ENCODE data around the gene KCTD3. TPM values are rescaled to one million over a fixed set of nuclear protein-coding genes. Genes with fewer than 3 reads are reported as not detected.

KCTD3 gene
- total and polyA plus RNA-seq, 2 donors (not counting 3 experiments of a cell fraction or from before 2014, with no cell fraction given), result 19.1 to 28.3 TPM

DNA sequence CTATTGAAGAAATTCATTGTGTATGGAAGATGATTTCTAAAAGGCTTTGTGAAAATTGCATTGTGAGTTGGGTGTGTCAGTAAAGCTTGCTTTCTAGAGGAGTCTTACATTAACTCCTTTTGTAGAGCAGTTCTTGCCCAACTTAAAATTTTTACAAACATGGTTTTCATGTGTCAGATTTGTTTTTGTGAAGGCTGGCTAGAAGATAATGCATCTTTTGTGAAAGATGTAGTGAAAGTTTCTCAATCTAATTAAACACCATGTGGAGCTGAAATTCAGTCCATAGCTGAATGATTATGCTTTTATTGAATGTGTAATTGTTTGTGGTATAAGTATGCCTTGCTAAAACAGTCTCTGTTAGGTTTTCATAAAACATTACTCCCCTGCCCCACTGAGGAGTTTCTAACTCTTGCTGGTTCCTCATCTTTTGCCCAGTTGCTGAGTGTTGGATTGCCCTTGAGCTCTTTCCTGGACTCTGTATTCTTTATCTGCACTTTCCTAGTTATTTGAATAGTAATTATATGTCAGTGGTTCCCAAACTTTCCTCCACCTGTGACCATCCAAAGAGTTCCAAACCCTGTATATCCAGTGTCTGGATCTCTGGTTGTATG, 38.0 kb downstream of the KCTD3 start:
- CTCF ChIA-PET, result interaction anchor here (0.6 to 1.8 kb wide), 8 partner anchors 9 to 796 kb away, joined by 3 to 5 read pairs (median 3); no protein-coding TSS in a partner anchor
- no TSS peak for BruUV-seq (replicated peaks)

DNA sequence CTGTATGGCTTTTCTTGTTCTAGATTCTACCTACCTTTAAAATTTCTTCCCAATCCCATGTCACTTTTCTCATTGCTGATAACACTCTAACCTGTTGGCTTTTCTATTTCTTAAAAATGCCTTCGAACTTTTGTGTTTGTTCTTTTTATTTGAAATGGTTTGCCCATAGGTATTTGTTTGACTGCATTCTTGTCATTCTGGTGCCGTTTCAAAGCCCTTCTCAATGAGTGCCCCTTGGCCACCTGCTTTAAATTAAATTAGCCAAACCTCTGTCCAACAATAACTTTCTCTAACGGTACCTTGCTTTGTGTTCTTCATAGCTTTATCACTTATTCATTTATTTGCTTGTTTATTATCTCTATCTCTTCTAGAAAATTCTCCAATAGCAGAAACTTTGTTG, 38.9 kb downstream of the KCTD3 start:
- DNase-seq (ENCODE audit: low read depth, low spot score) (no peak), FAIRE-seq (no peak)
- no peak overlapping the region for H3K4me2 ChIP-seq (ENCODE audit: insufficient read depth, low read length)
- TF ChIP-seq FOS (IDR thresholded peaks at IDR 0.05; ENCODE audit: borderline replicate concordance, insufficient read depth, low read length) (no peak), POLR2AphosphoS5 (IDR thresholded peaks at IDR 0.05; ENCODE audit: insufficient read depth, low read depth, low read length) (no peak), GATA2 (IDR thresholded peaks at IDR 0.05; ENCODE audit: insufficient read depth, insufficient read length, low read depth, low read length) (no peak), POLR2A (IDR thresholded peaks at IDR 0.05; ENCODE audit: low read depth, low read length) (no peak), MYC (IDR thresholded peaks at IDR 0.05; ENCODE audit: low read depth, low read length) (no peak), EZH2 (IDR thresholded peaks at IDR 0.05; ENCODE audit: borderline replicate concordance, low read depth, low read length, severe bottlenecking) (no peak), JUN (IDR thresholded peaks at IDR 0.05; ENCODE audit: borderline replicate concordance, insufficient read depth, insufficient read length, low read depth) (no peak)
- TF ChIP-seq, protein P1, sequence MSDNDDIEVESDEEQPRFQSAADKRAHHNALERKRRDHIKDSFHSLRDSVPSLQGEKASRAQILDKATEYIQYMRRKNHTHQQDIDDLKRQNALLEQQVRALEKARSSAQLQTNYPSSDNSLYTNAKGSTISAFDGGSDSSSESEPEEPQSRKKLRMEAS (IDR thresholded peaks at IDR 0.05; ENCODE audit: insufficient read depth, insufficient read length), result no peak
- TF ChIP-seq, protein P2, sequence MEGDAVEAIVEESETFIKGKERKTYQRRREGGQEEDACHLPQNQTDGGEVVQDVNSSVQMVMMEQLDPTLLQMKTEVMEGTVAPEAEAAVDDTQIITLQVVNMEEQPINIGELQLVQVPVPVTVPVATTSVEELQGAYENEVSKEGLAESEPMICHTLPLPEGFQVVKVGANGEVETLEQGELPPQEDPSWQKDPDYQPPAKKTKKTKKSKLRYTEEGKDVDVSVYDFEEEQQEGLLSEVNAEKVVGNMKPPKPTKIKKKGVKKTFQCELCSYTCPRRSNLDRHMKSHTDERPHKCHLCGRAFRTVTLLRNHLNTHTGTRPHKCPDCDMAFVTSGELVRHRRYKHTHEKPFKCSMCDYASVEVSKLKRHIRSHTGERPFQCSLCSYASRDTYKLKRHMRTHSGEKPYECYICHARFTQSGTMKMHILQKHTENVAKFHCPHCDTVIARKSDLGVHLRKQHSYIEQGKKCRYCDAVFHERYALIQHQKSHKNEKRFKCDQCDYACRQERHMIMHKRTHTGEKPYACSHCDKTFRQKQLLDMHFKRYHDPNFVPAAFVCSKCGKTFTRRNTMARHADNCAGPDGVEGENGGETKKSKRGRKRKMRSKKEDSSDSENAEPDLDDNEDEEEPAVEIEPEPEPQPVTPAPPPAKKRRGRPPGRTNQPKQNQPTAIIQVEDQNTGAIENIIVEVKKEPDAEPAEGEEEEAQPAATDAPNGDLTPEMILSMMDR (IDR thresholded peaks at IDR 0.05; ENCODE audit: extremely low read depth in 1 of 2, insufficient read depth in 1 of 2, low read depth in 1 of 2, low read length in 2 of 2), result no peak
- CTCF ChIA-PET, result interaction anchor here (0.6 to 1.5 kb wide), 7 partner anchors 9 to 82 kb away, joined by 3 to 7 read pairs (median 3); no protein-coding TSS in a partner anchor
- no peak overlapping the region for H3K9ac ChIP-seq (replicated peaks; ENCODE audit: extremely low read depth, insufficient read depth, low read length)
- no peak overlapping the region for H3K27ac ChIP-seq (ENCODE audit: insufficient read depth, low read depth, low read length)
- intact Hi-C loops (cut with micrococcal nuclease) (loop anchor here (2.0 kb wide), 2 partner anchors 37 to 79 kb away; no protein-coding TSS in a partner anchor), dilution Hi-C loops (cut with MboI; ENCODE audit: extremely low pct_ligation_motif_present, low sequenced_read_pairs) (no loop called here)
- BruUV-seq (replicated peaks), result no TSS peak
- peaks cover 0 to 5% of the 10 kb centered on the region in 2 experiments for H3K36me3 ChIP-seq (ENCODE audit: control insufficient read depth in 2 of 2, extremely low read depth in 1 of 2, insufficient read depth in 2 of 2, low read length in 2 of 2)
- no peaks in the 10 kb centered on the region for H3K79me2 ChIP-seq (ENCODE audit: control insufficient read depth, insufficient read depth, low read length)
- H4K20me1 ChIP-seq (replicated peaks; ENCODE audit: control insufficient read depth, extremely low read depth, insufficient read depth, low read length), result no peaks in the 10 kb centered on the region
- no peaks in the 10 kb centered on the region for H3K9me3 ChIP-seq (replicated peaks; ENCODE audit: control insufficient read depth, insufficient read depth, low read length)
- H3K9me1 ChIP-seq (replicated peaks; ENCODE audit: control insufficient read depth, extremely low read depth, insufficient read depth, low read length), result no peaks in the 10 kb centered on the region
- no peak overlapping the region for H3K4me3 ChIP-seq (replicated peaks in 1 of 3; ENCODE audit: insufficient read depth in 1 of 3, low read depth in 1 of 3, low read length in 3 of 3)
- no peaks in the 10 kb centered on the region for H3K4me1 ChIP-seq (ENCODE audit: control insufficient read depth, extremely low read depth, insufficient read depth, low read length)
- POLR2A ChIA-PET, result no interaction called here
- no peak overlapping the region for H2AFZ ChIP-seq (ENCODE audit: low read depth, low read length)
- H3K27me3 ChIP-seq (ENCODE audit: control insufficient read depth in 2 of 2, insufficient read depth in 2 of 2, low read length in 2 of 2), result no peaks in the 10 kb centered on the region

More for the DNA sequence above, 38.0 kb downstream of the KCTD3 start:
- dilution Hi-C loops (cut with MboI; ENCODE audit: extremely low pct_ligation_motif_present, low sequenced_read_pairs) (no loop called here), intact Hi-C loops (cut with micrococcal nuclease) (no loop called here)
- Histone ChIP-seq H3K9ac (replicated peaks; ENCODE audit: extremely low read depth, insufficient read depth, low read length) (no peak overlapping the region), H4K20me1 (replicated peaks; ENCODE audit: control insufficient read depth, extremely low read depth, insufficient read depth, low read length) (no peaks in the 10 kb centered on the region), H3K9me1 (replicated peaks; ENCODE audit: control insufficient read depth, extremely low read depth, insufficient read depth, low read length) (no peaks in the 10 kb centered on the region), H3K79me2 (ENCODE audit: control insufficient read depth, insufficient read depth, low read length) (no peaks in the 10 kb centered on the region), H3K4me1 (ENCODE audit: control insufficient read depth, extremely low read depth, insufficient read depth, low read length) (no peaks in the 10 kb centered on the region), H3K4me3 (replicated peaks in 1 of 3; ENCODE audit: insufficient read depth in 1 of 3, low read depth in 1 of 3, low read length in 3 of 3) (no peak overlapping the region), H3K27ac (ENCODE audit: insufficient read depth, low read depth, low read length) (no peak overlapping the region), H2AFZ (ENCODE audit: low read depth, low read length) (no peak overlapping the region), H3K9me3 (replicated peaks; ENCODE audit: control insufficient read depth, insufficient read depth, low read length) (no peaks in the 10 kb centered on the region), H3K4me2 (ENCODE audit: insufficient read depth, low read length) (no peak overlapping the region), H3K36me3 (ENCODE audit: control insufficient read depth in 2 of 2, extremely low read depth in 1 of 2, insufficient read depth in 2 of 2, low read length in 2 of 2) (peaks cover 0 to 5% of the 10 kb centered on the region in 2 experiments), H3K27me3 (ENCODE audit: control insufficient read depth in 2 of 2, insufficient read depth in 2 of 2, low read length in 2 of 2) (no peaks in the 10 kb centered on the region)
- DNase-seq (ENCODE audit: low read depth, low spot score) (no peak), FAIRE-seq (no peak)
- no peak for TF ChIP-seq EZH2 (IDR thresholded peaks at IDR 0.05; ENCODE audit: borderline replicate concordance, low read depth, low read length, severe bottlenecking)
- TF ChIP-seq JUN (IDR thresholded peaks at IDR 0.05; ENCODE audit: borderline replicate concordance, insufficient read depth, insufficient read length, low read depth), result no peak
- TF ChIP-seq GATA2 (IDR thresholded peaks at IDR 0.05; ENCODE audit: insufficient read depth, insufficient read length, low read depth, low read length), result no peak
- TF ChIP-seq POLR2A (IDR thresholded peaks at IDR 0.05; ENCODE audit: low read depth, low read length), result no peak
- no peak for TF ChIP-seq FOS (IDR thresholded peaks at IDR 0.05; ENCODE audit: borderline replicate concordance, insufficient read depth, low read length)
- TF ChIP-seq, protein P1 (IDR thresholded peaks at IDR 0.05; ENCODE audit: insufficient read depth, insufficient read length), result no peak
- TF ChIP-seq MYC (IDR thresholded peaks at IDR 0.05; ENCODE audit: low read depth, low read length), result no peak
- no peak for TF ChIP-seq POLR2AphosphoS5 (IDR thresholded peaks at IDR 0.05; ENCODE audit: insufficient read depth, low read depth, low read length)
- POLR2A ChIA-PET, result no interaction called here
